ENCODE data around the gene ZNF74.
"Not testable (repeated sequence)": the region's sequence is repeated elsewhere in the genome, so short reads cannot be mapped to it uniquely, and the experiment has no call there.

ZNF74 gene

DNA sequence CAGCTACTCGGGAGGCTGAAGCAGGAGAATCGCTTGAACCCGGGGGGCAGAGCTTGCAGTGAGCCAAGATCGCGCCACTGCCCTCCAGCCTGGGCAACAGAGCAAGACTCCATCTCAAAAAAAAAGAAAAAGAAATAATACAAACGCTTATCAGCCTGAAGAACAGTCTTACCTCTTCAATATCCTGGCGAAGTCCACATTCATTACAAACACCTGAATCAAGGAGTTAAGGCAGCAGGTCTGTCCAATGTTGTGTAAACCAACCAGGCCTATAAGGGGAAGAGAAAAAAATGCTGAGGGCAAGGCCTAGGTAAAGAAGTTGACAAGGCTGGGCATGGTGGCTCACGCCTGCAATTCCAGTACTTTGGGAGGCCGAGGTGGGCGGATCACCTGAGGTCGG lies 17.0 kb upstream of the ZNF74 start:
- DNase-seq: not testable (repeated sequence)

DNA sequence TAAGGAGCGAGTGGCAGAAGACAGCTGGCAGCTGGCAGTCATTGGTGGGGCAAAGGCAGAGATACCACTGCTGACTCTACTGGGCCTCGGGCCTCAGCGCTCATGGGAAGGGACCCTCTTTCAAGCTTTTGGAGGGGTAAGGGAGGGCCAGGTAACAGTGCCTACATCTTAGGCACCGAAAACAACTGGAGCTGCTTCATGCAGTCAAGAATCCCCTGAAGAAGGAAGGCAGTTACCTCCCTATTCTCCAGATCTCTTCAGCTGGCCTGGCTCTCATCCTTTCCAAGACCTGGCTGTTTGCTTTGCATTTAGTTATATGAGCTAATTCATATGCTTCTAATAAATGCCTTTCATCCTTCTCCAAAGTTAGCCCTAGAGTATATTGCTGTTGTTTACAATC lies 15.8 kb upstream of the ZNF74 start:
- DNase-seq: no peak

DNA sequence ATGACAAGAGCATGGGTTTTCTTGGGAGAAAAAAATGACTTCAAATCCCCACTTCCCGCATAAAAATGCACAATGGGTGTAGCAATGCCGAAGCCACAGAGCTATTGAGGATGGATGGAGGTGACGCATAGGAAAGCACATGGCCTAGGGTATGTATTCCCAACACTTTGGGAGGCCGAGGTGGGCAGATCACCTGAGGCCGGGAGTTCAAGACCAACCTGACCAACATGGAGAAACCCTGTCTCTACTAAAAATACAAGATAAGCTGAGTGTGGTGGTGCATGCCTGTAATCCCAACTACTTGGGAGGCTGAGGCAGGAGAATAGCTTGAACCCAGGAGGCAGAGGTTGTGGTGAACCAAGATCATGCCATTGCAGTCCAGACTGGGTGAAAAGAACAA lies 15.3 kb upstream of the ZNF74 start:
- not testable (repeated sequence) for DNase-seq

DNA sequence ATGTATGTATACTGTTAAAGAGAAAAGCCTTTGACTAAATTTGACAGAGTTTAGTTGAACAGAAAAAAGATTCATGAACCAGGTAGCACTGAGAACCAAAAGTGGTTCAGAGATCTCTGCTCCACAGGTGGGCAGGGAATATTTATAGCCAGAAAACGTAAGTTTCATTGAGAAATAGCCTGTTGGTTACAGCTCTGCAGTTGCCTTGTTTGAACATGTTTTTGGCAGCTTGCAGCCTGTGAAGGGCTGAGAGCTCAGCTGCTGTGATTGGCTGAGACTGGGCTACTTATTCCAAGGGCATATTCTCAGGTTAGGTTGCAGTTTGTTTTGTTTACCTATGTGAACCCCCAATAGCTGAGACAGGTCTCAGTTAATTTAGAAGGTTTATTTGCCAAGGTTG lies 13.5 kb upstream of the ZNF74 start:
- no peak for DNase-seq

DNA sequence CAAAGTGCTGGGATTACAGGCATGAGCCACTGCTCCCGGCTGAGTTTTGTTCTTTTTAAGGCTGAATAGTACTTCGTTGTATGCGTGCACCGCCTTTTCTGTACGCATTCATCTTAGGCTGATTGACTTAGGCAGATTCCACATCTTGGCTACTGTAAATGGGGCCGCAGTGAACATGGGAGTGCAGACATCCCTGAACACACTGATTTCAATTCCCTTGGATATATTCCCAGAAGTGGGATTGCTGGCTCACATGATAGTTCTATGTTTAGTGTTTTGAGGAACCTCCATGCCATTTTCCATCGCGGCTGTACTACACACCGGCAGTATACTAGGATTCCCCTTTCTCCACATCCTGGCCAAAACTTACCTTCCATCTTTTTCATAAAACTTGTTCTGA lies 10.4 kb upstream of the ZNF74 start:
- DNase-seq: no peak

DNA sequence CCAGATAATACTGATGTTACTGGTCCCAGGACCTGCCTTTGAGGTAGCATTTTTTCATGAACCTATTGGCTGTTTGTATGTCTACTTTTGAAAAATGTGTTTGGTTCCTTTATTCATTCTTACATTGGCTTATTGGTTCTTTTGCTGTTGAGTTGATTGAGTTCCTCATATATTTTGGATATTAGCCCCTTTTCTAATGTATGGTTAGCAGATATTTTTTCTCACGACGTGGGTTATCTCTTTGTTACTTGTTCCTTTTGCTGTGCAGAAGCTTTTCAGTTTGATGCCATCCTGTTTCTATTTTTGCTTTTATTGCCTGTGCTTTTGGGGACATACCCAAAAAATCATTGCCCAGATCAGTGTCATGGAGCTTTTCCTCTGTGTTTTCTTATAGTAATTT lies 9.8 kb upstream of the ZNF74 start:
- DNase-seq: no peak

DNA sequence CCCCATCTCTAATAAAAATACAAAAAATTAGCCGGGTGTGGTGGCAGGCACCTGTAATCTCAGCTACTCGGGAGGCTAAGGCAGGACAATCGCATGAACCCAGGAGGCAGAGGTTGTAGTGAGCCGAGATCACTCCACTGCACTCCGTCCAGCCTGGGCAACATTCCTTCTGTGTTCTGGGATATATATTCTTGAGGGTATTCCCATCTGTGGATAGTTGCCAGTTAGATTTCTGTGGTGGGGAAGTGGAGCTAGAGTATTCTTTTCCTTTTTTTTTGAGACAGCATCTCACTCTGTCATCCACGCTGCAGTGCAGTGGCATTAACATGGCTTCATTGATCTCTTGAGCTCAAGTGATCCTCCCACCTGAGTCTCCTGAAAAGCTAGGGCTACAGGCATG lies 9.1 kb upstream of the ZNF74 start:
- no peak for DNase-seq

DNA sequence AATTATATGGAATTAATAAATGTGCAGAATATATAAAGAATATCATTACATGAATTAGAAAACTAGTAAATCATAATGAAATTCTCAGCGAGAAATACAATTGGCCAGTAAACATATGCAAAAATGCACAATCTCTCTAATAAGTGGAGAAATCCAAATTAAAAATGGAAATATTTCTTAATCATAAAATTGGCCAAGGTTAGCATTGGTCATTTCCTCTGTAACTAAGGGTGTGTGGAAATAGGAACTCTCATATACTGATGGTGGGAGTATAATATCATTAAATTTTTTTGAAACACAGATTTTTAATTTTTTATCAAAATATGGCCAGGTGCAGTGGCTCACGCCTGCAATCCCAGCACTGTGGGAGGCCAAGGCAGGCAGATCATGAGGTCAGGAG lies 7.6 kb upstream of the ZNF74 start:
- DNase-seq: no peak

DNA sequence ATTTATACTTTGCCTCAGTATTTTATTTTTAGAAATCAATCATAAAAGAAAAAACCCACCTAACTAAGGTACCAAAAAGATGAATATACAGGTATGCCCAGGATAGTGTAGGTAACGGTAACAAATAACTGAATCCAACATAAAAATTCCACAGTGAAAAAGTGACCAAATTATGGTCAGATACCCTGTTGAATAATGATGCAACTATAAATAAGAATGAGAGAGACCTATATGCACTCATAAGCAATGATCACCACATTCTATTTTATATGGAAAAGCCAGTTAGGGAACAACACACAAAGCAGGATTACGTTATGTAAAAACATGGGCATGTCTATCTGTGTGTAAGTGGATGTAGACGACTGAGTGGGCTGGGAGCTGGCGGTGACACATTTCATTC lies 7.0 kb upstream of the ZNF74 start:
- no peak for DNase-seq

DNA sequence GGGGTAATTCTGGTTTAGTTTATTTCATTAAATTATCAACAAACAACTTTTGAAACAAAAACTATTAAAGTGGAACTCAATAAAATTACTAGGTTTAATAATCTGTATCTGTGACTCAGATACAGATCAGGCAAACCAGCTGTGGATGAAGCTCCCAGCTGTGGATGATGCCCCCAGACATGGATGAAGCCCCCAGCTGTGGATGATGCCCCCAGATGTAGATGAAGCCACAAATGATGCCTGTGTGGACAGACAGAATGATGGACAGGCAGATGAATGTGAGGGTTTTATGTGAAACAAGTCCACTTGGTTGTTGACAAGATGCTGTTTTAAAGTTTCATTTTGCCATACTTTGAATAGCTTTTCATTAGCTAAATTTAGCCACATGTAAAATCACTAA lies 5.8 kb upstream of the ZNF74 start:
- DNase-seq: no peak

DNA sequence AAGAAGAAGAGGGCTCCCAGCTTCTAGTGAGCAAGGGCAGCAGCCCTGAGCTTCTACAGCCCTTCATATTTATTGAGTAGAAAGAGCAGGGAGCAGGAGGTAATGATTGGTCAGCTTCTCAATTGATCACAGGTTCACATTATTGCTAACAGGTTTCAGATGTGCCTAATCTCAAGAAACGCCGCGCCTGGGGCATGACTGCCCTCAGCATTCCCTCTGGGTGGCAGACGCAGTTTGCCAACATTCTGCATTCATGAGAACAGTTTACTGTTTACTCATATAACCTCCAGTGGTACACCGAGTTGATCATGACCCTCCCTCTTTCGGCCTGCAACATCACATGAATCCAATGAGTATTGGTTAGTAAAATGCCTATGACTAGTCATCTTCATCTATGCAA lies 4.7 kb upstream of the ZNF74 start:
- DNase-seq: no peak

DNA sequence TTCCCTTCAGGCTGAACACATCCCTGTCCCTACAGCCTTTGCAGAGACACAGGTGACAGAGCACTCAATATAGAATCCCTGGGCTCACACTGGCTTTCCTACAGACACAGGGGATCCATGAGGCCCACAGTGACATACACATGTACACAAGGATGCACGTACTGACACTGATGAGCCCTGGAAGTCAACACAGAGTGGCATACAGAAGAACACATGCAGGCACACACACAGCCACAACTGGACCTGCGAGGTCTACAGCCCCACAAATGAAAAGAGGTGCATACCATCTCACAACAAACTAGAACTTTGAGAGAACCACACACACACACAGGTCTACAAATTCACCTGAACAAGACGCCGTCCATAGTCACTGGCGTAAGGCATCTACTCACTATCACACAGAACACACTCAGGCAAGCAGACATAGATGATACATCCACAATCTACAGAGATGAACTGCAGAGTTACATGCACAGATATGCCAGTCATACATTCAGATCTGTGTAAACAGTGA lies 3.5 kb upstream of the ZNF74 start:
- no peak for DNase-seq

DNA sequence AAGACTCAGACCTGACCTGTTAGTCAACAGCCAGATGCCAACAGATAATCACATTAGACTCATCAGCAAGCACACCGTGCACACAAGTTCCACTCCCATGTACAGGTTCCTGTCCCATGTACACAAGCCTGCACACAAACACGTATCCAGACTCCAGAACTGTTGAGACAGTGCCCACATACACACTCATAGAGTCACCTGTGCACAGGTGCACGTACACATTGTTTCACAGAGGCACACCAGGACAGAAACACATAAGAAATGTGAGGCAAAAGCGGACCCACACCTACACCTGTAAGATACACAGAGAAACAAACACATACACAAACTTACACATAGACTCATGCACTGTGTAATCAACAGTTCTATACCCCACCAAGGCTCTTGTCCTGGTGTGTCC lies 2.7 kb upstream of the ZNF74 start:
- DNase-seq: no peak

DNA sequence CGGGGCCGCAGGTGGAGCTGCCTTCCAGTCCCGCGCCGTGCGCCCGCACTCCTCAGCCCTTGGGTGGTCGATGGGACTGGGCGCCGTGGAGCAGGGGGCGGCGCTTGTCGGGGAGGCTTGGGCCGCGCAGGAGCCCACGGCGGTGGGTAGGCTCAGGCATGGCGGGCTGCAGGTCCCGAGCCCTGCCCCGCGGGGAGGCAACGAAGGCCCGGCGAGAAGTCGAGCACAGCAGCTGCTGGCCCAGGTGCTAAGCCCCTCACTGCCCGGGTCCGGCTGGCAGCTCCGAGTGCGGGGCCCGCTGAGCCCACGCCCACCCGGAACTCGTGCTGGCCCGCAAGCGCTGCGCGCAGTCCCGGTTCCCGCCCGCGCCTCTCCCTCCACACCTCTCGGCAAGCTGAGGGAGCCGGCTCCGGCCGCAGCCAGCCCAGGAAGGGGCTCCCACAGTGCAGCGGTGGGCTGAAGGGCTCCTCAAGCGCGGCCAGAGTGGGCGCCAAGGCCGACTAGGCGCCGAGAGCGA lies 1.5 kb upstream of the ZNF74 start:
- not testable (repeated sequence) for DNase-seq

DNA sequence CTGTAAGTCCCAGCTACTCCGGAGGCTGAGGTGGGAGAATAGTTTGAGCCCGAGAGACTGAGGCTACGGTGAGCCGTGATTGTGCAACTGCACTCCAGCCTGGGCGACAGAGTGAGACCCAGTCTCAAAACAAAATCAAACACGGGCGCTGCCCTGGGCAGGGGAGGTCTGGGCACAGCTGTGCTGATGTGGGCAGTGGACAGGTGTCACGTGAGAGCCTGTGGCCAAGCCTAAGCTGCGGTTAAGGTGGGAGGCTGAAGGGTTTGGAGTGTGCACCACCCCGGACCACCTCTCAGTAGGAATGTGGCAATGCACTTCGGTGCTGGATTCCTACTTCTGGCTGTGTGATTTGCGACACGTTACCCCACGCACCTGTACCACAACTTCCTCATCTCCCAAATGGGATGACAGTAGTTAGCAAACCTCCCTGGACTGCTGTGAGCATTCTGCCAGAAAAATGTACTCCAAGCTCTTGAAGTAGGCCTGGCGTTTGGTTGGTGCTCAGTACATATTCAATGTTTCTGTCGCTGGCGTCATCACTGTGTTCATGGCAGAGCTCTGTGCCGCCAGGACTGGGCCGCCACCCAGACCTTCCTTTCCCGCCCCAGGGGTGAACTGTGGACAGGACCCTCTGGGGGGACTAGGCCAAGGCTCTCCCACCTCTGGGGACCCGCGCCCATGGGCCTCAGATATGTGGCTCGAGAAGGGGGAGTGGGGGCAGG lies 807 bp upstream of the ZNF74 start:
- DNase-seq: no peak

DNA sequence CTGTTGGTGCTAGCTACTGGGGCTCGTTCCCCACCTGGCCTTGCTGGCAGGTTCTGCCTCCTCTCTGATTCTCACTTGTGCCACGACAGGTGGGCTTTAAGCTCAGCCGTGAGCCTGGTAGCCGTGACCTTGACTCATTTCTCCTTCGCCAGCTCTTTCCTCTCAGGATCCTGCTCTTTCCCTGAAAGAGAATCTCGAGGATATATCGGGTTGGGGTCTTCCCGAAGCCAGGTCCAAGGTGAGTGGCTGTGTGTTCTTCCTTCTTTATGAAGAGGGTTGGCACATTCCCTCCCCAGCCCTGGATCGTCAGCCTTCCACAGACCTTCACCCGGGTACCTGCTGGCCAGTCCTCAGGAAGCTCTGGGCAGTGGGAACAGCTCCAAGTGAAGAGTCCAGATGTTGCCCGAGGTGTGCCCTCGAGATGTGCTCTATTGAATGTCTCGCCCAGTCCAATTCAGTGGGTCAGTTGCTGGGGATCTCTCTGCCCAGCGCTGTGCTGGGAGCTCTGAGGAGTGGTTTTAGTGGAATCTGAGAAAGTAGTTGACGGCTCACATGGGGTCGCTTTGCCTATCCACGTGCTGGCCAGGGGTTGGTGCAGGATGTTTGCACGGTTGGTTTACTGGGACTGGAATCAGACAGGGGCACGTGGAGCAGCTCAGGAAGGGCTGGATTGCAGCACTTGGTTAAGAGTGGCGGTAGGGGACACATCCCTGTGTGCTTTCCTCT lies 1.4 kb downstream of the ZNF74 start:
- no peak for DNase-seq

DNA sequence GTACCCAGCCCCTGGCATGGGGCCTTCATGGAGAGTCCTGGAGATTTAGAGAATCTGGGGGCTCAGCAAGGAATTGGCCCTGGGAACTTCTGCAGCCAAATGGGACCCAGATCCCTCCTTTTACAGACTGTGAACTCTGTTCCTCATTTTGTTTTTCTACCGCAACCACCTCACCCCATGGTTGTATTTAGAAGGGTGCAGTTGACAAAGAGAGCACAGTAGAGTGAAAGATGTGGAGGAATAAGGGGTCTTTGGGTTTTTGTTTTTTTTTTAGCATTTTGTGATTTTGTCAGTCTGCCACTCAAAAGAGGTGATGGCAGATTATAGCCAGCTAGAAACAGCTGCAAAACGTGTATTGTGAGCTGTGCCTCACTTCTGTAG lies 1.9 kb downstream of the ZNF74 start:
- no peak for DNase-seq

DNA sequence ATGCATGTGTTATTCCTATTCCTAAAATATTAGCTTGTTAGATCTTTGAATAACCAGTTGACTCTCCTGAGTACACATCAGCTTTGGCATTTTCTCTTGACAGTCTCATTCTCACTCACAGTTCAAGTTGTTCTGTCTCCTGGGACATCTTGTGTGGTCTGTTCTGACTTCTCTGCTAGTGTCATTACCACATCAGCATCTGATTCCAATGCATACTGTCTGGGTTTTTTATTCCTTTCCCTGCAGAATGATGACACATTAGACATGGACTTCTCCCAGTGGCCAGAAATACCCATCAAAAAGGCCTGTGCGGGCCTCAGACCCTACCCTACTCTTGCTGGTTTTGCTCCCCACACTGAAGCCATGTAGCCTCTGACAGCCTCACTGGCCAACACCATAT lies 2.7 kb downstream of the ZNF74 start:
- no peak for DNase-seq

DNA sequence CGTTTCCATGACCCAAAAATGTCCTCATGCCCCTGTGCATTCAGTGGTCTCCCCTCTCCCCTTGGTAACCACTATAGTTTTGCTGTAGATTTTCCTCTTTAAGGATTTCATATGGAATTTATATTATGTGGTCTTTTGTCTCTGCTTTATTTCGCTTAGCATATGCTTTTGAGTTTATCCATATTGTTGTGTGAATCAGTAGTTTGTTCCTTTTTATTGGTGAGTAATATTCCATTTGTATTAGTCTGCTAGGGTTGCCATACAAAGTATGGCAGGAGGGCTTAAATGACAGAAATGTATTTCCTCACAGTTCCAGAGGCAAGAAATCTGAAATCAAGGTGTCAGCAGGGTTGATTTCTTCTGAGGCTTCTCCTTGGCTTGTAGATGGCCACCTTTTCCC lies 3.5 kb downstream of the ZNF74 start:
- DNase-seq: no peak

DNA sequence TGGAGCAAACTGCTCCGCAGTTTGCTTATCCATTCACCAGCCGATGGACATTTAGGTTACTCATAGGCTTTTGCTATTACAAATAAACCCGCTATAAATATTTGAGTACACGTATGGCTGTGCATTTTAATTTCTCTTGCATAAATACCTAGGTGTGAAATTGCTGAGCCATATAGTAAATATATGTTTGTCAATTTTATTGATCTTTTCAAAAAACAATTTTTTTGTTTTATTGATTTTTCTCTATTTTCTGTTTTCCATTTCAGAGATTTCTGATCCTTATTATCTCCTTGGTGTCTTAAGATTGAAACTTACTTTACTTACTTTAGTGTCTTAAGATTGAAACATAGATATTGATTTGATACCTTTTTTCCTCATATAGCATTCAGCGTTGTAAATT lies 4.5 kb downstream of the ZNF74 start:
- DNase-seq: no peak

DNA sequence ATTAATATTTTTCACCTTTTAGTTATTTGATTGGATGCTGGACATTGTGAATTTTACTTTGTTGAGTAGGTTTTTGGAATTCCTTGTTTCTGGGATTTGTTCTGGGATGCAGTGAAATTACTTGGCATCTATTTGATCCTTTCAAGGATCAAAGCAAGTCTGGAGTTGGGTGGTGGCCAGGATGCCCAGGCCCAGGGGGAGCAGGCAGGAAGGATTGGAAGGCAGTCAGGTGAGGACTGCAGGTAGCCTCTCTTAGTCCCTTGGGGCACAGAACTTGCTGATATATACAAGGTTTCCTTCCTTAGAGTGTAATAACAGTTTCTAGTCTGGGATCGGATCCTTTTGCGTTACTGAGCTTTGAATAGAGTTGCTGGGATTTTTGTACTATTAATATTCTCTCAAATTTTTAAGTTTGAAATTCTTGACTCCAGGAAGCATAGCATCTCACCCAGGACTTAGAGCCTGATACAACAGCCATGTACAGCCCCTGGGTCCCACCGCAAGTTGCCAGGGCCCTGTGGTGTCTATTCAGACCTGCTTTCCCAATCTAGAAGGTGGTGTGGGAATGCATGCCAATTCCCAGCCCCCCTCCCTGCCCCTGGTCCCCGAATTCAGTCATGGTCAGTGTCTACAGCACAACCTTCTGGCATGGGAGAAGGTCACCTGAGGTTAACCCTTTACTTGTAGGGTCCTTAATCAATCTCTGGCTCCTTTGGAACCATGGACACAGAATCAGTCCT lies 6.1 kb downstream of the ZNF74 start:
- no peak for DNase-seq

DNA sequence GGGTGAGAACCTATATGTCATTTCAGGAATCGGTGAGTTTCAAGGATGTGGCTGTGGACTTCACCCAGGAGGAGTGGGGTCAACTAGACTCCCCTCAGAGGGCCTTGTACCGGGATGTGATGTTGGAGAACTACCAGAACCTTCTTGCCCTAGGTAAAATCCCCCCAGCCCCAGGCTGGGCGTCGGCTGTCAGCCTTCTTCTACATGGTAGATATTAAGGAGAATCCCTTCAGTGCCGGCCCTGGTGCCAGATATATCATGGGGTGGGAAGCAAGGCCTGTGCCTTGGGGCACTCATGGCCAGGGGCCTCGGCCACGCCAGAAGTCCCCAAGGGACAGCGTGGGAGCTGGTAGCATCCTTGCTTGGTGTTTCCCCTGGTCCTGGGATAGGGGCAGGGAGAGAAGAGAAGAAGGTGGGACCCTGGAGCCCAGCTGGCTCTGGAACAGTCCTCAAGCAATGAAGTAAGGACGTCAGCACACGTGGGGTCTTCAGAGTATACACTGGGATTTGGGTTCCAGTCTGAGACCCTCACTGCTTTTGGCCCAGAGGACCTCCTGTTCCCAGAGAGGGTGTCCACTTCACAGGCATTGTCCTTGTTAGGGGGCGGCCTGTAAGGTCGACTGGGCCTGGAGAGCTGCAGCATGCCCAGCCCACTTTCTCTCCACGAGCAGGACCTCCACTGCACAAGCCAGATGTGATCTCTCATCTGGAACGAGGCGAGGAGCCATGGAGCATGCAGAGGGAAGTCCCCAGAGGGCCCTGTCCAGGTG lies 6.8 kb downstream of the ZNF74 start:
- no peak for DNase-seq
